HFF-Myc (cell line): ENCODE data around the gene TPM2.

ENCODE experiments used
- DNase-seq: peaks from one replicate; pipeline ENCODE4 v3.0.0-alpha.2; 2011; ENCODE audit warnings: low read depth; ENCODE audit errors: extremely low read depth
- H3K4me3 ChIP-seq: replicated peaks from 2 replicates; pipeline ENCODE4 v1.5.1; 2011; ENCODE audit warnings: low read depth, mild to moderate bottlenecking, control low read depth, low read length
- TF ChIP-seq, protein P1 (sequence below): IDR thresholded peaks from 2 replicates; pipeline ENCODE4 v1.5.1; 2012; ENCODE audit warnings: mild to moderate bottlenecking, low read depth, low read length, control low read depth; ENCODE audit errors: missing control alignments

Gene TPM2

DNA sequence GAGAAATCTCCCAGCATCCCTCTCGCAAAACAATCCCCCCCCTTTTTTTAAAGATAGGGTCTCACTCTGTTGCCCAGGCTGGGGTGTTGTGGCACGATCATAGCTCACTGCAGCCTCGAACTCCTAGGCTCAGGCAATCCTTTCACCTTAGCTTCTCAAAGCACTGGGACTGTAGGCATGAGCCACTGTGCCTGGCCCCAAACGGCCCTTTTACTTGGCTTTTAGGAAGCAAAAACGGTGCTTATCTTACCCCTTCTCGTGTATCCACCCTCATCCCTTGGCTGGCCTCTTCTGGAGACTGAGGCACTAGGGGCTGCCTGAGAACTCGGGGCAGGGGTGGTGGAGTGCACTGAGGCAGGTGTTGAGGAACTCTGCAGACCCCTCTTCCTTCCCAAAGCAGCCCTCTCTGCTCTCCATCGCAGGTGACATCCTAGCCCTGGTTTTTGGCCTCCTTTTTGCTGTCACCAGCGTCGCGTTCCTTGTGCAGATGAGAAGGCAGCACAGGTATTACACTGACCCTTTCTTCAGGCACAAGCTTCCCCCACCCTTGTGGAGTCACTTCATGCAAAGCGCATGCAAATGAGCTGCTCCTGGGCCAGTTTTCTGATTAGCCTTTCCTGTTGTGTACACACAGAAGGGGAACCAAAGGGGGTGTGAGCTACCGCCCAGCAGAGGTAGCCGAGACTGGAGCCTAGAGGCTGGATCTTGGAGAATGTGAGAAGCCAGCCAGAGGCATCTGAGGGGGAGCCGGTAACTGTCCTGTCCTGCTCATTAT, 9.2 kb downstream of the TPM2 start:
- H3K4me3 ChIP-seq = no peak overlapping the region
- TF ChIP-seq, protein P1, sequence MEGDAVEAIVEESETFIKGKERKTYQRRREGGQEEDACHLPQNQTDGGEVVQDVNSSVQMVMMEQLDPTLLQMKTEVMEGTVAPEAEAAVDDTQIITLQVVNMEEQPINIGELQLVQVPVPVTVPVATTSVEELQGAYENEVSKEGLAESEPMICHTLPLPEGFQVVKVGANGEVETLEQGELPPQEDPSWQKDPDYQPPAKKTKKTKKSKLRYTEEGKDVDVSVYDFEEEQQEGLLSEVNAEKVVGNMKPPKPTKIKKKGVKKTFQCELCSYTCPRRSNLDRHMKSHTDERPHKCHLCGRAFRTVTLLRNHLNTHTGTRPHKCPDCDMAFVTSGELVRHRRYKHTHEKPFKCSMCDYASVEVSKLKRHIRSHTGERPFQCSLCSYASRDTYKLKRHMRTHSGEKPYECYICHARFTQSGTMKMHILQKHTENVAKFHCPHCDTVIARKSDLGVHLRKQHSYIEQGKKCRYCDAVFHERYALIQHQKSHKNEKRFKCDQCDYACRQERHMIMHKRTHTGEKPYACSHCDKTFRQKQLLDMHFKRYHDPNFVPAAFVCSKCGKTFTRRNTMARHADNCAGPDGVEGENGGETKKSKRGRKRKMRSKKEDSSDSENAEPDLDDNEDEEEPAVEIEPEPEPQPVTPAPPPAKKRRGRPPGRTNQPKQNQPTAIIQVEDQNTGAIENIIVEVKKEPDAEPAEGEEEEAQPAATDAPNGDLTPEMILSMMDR = no peak
- DNase-seq = no peak

DNA sequence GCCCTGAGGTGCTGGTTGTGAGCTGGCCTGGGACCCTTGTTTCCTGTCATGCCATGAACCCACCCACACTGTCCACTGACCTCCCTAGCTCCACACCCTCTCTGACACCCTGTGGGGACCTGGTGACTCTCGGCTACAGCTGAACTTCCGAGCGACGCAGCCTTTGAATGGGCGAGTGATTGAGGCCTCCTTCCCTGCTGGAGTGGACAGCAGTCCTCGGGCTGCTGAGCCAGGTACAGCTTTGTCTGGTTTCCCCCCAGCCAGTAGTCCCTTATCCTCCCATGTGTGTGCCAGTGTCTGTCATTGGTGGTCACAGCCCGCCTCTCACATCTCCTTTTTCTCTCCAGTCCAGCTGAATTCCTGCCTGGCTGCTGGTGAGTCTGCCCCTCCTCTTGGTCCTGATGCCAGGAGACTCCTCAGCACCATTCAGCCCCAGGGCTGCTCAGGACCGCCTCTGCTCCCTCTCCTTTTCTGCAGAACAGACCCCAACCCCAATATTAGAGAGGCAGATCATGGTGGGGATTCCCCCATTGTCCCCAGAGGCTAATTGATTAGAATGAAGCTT, 9.9 kb downstream of the TPM2 start:
- TF ChIP-seq, protein P1 = no peak

DNA sequence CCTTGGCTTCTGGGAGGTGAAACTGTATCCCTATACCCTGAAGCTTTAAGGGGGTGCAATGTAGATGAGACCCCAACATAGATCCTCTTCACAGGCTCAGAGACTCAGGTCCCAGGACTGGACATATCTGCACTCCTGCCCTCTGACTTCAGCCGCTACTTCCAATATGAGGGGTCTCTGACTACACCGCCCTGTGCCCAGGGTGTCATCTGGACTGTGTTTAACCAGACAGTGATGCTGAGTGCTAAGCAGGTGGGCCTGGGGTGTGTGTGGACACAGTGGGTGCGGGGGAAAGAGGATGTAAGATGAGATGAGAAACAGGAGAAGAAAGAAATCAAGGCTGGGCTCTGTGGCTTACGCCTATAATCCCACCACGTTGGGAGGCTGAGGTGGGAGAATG, 10.6 kb downstream of the TPM2 start:
- TF ChIP-seq, protein P1 = no peak
- H3K4me3 ChIP-seq = no peak overlapping the region
- no peak for DNase-seq

More for the DNA sequence above, 9.9 kb downstream of the TPM2 start:
- DNase-seq = no peak
- H3K4me3 ChIP-seq = no peak overlapping the region

DNA sequence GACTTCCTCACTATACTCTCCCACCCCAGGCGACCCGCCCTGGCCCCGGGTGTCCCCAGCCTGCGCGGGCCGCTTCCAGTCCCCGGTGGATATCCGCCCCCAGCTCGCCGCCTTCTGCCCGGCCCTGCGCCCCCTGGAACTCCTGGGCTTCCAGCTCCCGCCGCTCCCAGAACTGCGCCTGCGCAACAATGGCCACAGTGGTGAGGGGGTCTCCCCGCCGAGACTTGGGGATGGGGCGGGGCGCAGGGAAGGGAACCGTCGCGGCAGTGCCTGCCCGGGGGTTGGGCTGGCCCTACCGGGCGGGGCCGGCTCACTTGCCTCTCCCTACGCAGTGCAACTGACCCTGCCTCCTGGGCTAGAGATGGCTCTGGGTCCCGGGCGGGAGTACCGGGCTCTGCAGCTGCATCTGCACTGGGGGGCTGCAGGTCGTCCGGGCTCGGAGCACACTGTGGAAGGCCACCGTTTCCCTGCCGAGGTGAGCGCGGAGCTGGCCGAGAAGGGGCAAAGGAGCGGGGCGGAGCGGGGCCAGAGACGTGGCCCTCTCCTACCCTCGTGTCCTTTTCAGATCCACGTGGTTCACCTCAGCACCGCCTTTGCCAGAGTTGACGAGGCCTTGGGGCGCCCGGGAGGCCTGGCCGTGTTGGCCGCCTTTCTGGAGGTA, 13.9 kb downstream of the TPM2 start:
- DNase-seq = no peak
- TF ChIP-seq, protein P1 = no peak
- peak overlapping the region; percentile 36 for H3K4me3 ChIP-seq

DNA sequence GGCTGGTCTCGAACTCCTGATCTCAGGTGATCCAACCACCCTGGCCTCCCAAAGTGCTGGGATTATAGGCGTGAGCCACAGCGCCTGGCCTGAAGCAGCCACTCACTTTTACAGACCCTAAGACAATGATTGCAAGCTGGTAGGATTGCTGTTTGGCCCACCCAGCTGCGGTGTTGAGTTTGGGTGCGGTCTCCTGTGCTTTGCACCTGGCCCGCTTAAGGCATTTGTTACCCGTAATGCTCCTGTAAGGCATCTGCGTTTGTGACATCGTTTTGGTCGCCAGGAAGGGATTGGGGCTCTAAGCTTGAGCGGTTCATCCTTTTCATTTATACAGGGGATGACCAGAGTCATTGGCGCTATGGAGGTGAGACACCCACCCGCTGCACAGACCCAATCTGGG, 14.5 kb downstream of the TPM2 start:
- no peak overlapping the region for H3K4me3 ChIP-seq

DNA sequence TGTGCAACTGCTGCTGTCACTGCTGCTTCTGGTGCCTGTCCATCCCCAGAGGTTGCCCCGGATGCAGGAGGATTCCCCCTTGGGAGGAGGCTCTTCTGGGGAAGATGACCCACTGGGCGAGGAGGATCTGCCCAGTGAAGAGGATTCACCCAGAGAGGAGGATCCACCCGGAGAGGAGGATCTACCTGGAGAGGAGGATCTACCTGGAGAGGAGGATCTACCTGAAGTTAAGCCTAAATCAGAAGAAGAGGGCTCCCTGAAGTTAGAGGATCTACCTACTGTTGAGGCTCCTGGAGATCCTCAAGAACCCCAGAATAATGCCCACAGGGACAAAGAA, 15.7 kb downstream of the TPM2 start:
- H3K4me3 ChIP-seq = no peak overlapping the region
- no peak for DNase-seq
- TF ChIP-seq, protein P1 = no peak

More for the DNA sequence above, 14.5 kb downstream of the TPM2 start:
- DNase-seq = no peak
- TF ChIP-seq, protein P1 = no peak
